Smooth muscle cell of the brain vasculature (primary cell): Measurements from ENCODE around the gene RNF182.
"Not testable (repeated sequence)": the region's sequence is repeated elsewhere in the genome, so short reads cannot be mapped to it uniquely, and the experiment has no call there.

ENCODE experiments used
- DNase-seq: peaks from one replicate; pipeline ENCODE4 v3.0.0-alpha.2; 2012; ENCODE audit warnings: low read depth, low spot score

The RNF182 gene

DNA sequence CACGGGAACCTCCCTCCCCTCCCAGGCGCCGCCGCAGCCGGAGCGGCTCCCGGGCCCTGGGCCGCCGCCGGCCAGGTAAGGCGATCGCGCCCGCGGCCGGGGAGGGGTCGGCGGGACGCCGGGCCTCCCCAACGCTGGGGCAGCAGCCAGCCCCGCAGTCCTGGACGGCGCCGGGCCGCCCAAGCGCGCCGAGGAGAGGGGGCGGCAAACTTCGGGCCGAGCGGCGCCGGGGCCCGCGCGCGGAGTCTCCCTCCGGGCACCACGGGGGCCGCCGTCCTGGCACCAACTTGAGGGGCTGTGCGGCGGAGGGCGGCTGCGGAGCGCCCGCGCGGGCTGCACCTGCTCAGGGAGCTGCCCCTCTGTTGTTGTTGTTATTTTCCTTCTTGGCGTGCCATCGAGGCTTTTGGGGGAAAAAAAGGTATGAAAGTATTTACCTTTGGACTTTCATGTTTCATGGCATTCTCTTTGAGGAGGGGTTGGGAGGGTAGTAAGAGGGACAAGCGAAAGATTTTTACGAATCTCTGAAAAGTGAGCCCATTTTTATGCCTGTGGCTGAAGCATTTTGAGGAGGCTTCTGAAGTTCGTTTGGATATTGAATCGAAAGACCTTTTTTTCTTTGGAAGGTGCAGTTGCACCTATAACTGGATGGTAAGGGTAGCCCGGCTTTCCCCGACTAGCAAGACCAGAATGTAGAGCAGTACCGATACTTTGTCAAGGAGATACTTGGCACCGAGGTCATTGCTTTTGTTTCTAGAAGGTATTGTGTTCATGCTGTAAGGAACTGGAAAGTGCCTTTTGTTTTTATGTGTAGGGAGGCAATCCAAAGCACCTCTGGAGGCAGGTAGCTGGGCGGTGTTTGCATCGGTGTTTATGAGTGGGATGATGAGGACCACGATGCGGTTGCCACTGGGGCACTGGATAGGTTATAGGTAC lies at the start of gene RNF182:
Gene RNF182 (plus strand): TSS at position 4 of the 933 bp plus-strand sequence. CDS start 52,168 bp downstream, outside the sequence.
- DNase-seq, result no peak

DNA sequence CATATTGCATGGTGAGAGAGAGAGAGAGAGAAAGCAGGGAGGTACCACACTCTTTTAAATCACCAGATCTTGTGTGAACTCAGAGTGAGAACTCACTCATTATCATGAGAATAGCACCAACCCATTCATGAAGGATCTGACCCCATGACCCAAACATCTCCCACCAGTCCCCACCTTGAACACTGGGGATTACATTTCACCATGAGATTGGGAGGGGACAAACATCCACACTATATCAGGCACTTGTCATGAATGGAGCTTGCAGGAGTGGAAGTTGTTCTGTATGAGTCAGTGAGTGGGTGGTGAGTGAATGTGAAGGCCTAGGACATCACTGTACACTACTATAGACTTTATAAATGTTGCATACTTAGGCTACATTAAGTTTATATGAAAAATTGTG lies 47.7 kb upstream of the RNF182 start:
- no peak for DNase-seq

DNA sequence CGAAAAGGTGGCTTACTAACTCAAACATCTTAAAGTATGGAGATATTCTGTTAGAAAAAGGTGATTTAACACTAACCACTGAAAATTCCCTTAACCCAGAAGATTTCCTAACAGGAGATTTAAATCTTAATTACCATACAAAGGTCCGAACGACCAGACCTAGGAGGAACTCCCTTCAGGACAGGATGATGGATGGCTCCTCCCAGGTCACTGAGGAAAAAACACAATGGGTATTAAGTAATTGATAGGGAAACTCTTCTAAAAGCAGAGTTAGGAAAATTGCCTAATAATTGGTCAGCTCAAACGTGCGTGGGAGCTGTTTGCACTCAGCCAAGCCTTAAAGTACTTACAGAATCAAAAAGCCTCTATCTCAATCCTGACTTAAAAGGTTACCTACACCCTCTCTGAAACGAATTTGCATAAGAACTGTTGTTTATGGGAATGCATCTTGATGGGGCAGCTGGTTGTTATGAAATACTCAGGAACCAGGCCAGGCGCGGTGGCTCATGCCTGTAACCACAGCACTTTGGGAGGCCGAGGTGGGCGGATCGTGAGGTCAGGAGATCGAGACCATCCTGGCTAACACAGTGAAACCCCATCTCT lies 44.6 kb upstream of the RNF182 start:
- not testable (repeated sequence) for DNase-seq

DNA sequence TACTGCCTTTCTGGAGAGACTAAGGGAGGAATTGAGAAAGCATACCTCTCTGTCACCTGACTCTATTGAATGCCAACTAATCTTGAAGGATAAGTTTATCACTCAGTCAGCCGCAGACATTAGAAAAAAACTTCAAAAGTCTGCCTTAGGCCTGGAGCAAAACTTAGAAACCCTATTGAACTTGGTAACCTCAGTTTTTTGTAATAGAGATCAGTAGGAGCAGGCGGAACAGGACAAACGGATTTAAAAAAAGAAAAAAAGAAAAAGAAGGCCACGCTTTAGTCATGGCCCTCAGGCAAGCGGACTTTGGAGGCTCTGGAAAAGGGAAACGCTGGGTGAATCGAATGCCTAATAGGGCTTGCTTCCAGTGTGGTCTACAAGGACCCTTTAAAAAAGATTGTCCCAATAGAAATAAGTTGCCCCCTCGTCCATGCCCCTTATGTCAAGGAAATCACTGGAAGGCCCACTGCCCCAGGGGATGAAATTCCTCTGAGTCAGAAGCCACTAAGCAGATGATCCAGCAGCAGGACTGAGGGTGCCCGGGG lies 43.1 kb upstream of the RNF182 start:
- no peak for DNase-seq

DNA sequence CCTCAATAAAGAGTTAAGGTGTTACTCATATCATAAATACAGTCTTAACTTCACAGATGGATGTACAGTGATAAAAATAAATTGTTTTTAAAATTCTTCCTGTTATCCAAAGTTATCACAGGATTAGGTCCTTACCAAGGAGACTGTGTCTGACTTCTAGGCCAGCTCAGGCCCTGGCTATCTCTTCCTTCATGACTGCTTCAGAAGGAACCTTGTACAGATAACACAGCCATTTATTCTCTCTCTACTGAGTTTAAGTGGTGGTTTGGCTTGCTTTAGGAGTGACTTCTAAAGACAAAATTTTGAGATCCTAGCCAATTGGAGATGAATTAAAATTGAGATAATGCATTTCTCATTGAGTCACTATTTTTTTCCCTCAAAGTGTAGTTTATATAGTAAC lies 40.8 kb upstream of the RNF182 start:
- no peak for DNase-seq

DNA sequence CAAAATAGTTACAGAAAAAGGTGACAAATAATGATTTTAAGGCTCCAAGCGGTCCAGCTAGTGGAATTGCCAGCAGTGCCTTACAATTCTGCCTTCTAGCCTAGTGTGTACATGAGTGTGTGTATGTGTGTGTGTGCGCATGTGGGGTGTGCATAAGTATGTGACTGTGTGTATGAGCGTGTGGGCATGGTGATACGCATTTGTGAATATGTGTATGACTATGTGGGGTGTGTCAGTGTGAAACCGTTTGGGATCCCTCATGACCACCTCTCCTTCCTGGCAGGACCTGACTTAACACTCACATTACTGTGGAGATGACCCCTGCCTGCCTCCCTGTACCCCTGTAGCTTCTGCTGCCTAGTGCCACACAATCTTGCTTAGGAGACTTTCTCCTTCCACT lies 40.4 kb upstream of the RNF182 start:
- no peak for DNase-seq

GRCh38 chr6:13885601-13886000 lies 39.2 kb upstream of the RNF182 start:
- DNase-seq, result no peak

- DNase-seq, result no peak
These were observed 37.8 kb upstream of the RNF182 start for GRCh38 chr6:13886949-13887348.

- DNase-seq, result no peak
These were observed 32.6 kb upstream of the RNF182 start for GRCh38 chr6:13892017-13892645.

- no peak for DNase-seq
These were observed 21.8 kb upstream of the RNF182 start for GRCh38 chr6:13902922-13903321.

DNA sequence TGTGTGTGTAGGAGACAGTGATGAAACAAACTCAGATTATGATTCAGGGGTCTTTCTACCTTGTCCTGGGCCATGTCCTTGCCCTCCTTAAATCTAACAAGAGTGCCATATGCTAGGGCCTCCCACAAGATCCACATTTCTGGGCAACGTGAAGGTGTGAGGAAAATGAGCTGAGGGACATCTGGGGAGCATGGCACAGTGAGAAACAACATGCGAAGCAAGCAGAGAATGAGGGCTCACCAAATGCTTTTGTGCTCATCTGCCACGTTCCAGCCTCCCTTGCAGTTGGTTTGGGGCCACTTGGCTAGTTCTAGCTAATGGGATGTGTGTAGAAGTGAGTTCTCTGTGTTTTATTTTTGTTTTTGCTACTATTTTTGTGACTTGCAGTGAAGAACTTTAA lies 21.4 kb upstream of the RNF182 start:
- no peak for DNase-seq

DNA sequence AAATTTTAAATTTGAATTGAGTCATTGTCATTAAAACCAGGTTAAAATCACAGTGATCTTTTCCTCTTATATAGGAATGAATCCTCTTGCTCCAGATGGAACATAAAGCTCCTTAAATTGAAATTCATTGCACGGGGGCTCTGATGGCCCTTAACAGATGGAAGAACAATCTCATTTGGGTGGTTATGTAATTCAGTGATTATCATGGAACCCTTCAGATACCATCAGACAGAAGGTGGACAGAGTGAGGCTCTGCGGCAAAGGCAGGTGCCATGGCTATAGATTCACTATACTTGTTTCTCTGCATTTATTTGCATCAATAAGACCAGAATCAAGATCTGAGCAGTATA lies 17.8 kb upstream of the RNF182 start:
- no peak for DNase-seq

DNA sequence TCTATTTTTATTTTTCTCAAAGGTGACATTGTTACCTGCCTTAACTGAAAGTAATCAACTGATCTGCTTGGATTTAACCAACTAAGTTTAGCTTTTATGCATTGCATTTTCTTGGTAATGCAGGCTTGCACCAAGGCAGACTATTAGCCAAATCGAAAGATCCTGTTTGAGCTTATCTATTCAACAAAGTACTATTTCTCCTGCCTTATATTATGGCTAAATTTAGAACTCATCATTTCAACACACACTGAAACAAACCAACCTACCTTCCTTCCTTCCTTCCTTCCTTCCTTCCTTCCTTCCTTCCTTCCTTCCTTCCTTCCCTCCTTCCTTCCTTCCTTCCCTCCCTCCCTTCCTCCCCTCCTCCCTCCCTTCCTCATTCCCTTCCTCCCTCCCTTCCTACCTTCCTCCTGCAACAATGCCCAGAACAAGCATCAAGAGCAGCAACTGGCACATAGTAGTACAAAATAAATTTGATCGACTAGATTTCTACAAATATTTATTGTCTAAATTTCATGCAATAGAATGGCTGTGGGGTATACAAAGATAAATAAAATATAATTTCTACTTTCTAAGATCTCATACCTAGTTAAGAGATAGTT lies 17.0 kb upstream of the RNF182 start:
- DNase-seq, result no peak

DNA sequence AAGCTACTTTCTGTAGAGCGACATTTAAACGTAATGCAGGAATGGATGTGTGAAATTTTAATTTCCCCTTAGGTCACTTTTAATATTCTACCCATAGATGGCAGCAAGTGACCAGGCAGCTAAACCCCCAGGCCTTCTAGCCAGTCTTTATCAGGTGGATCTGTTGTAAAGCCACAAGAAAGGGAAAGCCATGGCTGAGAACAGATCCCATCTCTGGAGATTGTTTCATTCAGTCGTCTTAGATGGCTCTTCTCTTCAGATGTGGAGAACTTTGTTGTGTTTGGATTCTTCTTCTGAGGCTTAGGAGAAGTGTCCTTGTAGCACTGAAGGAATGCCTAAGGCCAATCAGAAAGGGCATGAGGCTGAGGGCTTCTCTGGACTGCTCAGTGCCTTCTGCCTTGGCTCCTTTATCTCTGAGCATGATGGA lies 15.8 kb upstream of the RNF182 start:
- DNase-seq, result peak; percentile 35

DNA sequence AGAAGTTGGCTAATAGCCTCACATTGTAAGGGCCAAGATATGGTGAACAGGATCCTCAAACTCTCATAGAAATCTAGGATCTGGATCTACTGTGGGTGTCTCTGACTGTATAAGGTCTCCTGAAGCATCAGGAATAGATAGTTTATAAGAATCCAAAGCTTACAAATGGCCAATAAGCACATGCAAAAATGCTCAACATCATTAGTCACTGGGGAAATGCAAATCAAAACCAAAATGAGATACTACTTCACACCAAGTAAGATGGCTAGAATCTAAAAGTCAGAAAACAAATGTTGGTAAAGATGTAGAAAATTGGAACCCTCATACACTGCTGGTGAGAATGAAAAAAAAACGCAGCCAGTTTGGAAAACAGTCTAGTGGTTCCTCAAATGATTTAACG lies 14.3 kb upstream of the RNF182 start:
- no peak for DNase-seq

- DNase-seq, result no peak
These were observed 13.4 kb upstream of the RNF182 start for GRCh38 chr6:13911337-13911736.

DNA sequence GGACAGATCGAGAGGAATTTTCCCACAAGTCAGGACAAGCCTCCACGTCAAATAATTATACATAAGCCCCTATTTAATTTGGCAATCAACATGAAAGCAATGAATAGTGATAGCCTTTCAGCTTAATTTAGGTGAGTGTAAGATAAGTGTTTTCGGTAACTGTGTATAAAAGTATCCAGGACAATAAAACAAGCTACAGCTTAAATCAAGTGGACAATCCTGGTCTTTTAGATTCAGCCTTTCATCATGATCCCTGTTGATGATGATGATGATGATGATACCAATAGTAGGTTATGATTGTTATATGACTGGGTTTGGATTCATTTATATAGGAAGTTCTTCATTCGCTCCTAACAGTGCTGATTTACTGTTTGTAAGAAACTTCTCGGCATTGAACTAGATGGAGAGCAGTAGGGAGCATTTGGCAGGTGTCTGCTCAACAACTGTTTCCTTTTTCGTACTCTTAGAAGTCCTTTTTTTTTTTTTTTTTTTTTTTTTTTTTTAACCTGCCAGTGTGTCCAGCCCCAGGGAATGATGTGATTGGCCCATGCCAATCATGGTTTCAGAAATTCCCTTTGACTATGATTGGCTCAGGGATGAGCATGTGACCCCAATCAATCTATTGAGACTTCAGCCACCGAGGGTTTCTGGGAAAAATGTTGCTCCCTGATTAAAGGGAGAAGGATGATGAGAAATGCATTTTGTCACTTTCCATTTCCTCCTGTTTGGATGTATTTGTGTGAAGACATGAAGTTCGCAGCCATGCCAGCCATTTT lies 11.3 kb upstream of the RNF182 start:
- no peak for DNase-seq

GRCh38 chr6:13914351-13914750 lies 10.4 kb upstream of the RNF182 start:
- no peak for DNase-seq

DNA sequence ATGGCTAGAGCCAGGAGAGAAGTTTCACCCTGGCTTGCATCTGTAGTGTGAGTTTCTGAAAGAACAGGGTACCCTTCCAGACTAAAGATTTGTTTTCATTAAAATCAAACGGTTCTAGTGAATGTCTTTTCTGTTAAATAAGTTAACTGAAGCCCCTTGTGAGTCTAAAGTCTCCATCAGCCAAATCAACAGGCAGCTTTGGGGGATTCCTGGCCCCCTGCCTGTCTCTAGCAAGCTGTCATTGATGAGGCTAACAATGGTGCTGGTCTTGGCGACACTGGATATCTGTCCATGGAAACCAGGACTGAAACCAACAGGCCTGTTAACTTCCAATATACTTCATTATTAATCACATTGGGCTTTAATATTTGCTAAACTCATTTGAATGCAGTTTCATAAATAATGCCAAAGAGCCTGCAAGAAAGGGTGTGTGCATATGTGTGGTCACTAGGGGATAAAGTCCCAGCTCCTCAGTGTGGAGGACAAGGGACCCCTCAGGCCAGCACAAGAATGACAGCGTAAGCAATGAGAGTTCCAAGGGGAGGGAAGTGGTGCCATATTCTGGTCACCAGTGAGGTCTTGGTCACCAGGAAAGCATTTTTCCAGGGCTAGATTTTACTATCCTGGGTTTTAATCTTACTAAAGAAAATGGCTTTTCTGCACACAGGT lies 9.1 kb upstream of the RNF182 start:
- no peak for DNase-seq

DNA sequence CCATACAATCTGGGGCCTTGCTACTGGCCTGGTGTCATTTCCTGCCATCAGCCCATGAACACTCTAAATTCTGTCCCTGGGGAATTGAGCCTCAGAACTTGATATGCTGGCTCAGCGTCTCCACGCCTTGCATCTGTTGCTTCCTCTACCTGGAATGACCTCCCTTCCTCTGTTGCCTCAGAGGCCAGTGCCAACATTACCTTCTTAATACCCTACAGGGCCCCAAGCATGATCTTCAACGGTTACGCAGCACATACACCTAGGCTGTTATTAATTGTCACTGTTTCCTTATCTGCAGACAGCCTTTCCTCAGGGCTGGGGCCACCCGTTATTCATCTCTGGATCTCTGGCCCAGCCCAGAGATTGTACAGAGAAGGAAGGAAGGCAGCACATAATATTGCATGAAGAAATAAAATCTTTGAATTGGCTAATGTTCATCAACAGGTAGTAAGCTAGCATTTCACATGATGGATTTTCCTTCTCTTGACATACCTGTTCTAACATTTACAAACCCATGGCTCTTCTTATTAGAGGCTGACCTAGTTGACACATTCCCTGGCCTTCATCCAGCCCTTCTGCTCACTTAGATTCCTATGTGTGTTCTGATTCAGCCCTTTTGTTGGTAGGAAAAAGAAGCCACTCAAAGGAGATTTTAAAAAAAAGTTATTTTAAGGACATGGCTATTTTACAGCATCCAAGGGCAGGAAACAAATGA lies 8.4 kb upstream of the RNF182 start:
- DNase-seq, result no peak
